Stimulated activated CD4-positive, alpha-beta T cell treated with anti-CD3 and anti-CD28 coated beads, TNF-alpha, amount 100 ng/mL, for 48 hours (primary cell): ENCODE measurements around the gene CD59.
"Not testable (repeated sequence)": the region's sequence is repeated elsewhere in the genome, so short reads cannot be mapped to it uniquely, and the experiment has no call there.

Source experiments
- DNase-seq, 3 donors: peaks; one replicate each; pipeline ENCODE4 v3.0.0-alpha.2; 2020; ENCODE audit warnings: low read depth in 3 of 3

The CD59 gene

DNA sequence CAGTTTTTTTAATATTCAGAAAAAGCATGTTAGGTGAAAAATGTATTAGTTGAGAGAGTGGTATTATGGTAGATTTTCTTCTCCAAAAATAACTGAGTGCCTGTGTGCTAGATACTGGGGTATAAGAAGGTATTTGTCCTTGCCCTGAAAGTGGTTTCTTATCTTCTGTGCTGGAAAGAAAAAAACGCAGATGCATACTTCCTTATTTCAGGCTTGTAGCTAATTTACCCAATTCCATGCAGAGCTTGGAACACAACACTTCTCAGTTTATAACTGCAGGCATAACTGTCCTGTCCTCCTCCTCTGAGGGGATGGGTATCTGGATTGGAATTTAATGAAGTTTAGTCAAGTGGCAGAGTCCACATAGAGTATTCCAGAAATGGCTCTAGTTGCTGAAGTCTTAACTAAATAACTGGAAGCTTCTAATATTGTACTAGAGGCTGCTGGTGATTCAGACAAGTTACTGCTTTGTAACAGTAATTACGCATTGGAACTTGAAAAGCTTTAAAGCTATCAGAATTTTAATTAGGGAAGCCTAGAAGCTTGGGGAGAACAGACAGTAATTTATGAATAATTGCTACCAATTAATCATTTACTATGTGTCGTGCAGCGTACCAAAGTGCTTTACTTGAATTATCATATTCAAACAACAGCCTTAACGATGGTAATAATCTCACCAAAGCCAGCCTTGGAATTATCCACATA lies 22.9 kb downstream of the CD59 start:
- DNase-seq = no peak

DNA sequence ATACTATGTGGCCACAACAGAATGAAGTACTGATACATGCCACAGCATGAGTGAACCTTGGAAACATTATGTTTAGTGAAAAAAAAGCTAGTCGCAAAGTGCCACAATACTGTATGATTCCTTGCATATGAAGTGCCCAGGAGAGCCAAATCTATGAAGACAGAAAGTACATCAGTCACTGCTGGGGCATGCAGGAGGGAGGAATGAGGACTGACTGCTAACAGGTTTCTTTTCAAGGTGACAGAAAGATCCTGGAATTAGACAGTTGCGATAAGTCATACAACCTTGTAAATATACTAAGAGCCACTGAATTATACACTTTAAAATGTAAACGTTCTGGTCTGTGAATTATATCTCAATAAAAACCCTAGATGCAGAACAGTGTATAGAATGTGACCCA lies 23.8 kb downstream of the CD59 start:
- no peak for DNase-seq

DNA sequence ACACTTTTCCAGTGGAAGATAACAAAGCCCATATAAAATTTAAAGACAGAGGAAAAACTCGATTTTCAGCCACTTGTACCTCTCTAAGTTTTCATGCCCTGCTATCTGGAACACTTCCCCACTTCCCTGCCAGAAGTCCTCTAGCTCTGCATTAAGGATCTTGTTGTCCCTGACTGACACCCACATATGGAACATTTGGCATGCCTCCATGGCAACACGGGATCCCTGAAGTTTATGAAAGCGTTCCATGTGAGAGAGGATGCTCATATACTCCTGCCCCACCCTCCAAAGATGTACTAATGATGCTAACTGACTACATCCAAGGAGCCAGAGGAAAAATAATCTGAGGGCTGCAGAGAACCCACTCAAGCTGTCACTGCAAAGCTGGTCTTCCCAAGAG lies 26.8 kb downstream of the CD59 start:
- no peak for DNase-seq

DNA sequence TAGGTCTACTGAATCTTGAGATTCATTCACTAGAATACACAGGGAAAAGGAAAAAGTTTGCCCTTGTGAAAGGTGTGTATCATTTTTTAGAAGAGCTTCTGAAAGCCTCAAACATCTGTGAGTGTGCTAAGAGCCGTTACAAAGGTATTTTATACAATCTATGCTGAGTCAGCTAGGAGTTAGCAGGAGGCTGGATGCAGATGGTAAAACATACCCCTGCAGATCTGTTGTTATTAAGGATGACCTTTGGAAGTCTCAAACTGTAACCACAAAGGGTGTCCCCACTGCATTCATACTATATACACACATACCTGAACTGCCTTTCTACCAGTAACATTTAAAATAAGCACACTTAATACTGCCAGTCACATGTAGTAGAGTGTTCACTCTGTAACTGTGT lies 27.2 kb downstream of the CD59 start:
- no peak for DNase-seq

DNA sequence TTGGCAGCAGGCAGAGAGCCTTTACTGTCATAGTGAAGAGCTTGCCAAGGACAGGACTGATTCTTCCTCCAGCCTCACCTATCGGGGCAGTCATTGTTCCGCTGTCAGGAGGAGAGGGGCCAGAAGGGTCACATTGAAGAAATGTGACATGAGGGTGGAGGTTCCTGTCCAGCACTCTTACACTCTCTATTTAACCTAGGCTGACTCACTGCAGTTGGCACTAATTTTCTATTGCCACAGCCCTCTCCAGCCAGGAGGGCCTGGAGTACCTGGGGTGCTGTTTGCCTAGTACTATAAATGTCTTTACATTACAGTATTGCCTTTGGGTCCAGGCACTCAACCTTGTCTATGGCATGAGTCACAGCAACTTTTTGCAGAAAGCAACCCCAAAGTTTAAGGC lies 28.4 kb downstream of the CD59 start:
- not testable (repeated sequence) for DNase-seq

DNA sequence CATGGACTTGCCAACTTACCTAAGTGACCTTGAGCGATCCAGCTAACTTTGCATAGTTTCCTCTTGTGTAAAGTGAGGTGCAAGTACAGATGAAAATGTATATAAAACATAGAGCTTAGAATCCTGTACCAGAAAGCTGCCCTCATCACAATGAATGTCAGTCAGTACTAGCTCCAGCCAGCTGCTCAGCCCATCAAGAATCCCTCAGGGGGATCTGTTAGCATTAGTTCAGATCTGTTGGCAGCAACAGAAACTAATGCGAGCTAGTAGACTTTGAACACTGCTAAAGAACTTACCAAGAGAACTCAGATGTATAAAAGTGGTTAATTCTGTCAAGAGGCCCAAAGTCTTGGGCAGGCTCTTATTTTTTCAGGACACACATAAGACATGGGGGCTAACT lies 29.3 kb downstream of the CD59 start:
- no peak for DNase-seq

- DNase-seq = no peak
These were observed 29.7 kb downstream of the CD59 start for GRCh38 chr11:33706546-33706945.

DNA sequence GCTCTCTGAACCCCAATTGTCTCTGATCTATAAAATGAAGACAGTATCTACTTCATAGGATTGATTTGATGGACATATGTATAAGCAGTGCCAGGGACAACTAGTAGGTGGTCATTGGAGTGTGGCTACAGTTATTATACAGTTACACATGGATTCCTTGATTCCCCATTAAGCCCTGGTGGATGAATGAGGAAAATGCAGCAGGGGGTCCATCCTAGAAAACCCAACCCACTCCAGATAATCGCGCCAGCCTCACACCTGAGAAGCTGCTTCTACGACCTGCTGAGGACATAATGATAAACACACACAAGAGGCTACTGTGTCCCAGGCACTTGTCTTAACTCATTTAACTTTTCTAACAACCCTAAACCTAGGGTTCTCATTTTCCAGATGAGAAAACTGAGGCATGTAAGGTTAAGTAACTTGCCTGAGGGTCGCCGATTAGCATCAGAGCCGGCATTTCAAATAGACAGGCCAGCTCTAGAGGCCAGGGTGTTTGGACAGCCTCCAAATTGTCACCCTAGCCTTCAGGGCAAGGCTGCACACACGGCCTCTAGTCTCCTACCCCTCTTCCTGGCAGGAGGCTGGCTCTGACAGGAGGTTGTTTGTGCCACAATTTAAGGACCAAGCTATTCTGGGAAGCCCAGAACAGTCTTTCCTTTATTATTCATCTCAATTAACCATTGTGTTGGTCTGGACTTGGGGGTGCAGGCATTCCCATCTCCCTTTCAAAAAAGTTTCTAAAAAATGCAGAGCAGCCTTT lies 31.8 kb downstream of the CD59 start:
- no peak for DNase-seq

GRCh38 chr11:33703788-33704187 lies 32.4 kb downstream of the CD59 start:
- no peak for DNase-seq

DNA sequence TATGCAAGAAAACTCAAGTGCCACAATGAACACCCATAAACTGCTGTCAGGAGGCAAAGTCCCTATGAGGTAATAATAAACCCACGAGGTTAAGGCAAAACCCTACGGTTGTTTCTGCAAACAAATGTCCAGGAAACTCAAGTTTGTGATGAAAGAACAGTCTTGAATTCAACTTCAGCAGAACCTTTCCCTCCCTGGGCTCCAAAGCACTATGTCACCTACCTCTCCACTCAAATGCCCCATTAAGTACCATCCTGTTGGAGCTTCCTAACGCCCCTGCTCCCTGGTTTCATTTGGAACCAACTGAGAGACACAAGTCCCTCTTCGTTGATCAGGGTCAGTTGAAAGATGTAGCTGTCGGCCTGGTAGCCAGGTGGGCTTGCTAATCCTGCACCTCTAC lies 33.0 kb downstream of the CD59 start:
- DNase-seq = no peak

GRCh38 chr11:33701302-33702230 lies 34.7 kb downstream of the CD59 start:
- no peak for DNase-seq

DNA sequence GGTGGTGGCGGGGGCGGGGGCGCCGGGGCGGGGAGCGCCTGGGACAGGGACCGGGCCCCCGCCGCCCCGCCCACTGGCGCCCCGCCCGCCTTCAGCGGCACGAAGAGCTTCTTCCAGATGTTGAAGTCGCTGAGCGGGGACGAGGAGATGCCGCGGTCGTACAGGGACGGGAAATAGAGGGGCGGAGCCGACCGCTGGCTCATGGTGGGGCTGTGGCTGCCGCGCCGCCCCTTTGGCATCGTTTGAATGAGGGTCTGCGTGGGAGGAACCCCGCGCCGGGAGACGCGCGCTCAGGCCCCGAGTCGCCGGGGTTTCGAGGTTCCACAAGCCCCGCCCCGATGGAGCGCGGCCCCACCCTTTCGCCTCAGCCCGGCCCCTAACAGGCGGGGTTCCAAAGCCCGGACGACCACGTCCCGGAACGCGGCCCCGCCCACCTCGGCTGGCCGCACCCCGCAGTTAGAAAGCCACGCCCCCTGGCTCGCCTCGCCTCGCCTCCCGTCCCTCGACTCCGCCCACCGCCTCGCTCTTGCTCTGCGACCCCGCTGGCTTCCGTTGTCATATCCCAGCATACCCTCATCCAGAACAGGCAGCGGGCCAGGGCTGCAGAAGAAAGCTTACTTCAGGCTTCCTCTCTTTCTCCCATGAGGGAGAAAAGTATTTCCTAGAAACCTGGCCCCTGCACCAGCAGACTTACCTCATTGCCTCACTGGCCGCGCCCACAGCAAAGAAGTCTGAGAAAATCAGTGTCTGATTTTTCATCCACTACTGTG lies 35.5 kb downstream of the CD59 start, which contains the start of gene C11orf91:
TSS of gene C11orf91 (minus strand) at position 325 of the 770 bp plus-strand sequence. CDS start at position 239, 86 bp downstream.
- DNase-seq = peak; percentile 83 to 93 (median 88)

- no peak for DNase-seq
These were observed 36.1 kb downstream of the CD59 start for GRCh38 chr11:33700063-33700501.

DNA sequence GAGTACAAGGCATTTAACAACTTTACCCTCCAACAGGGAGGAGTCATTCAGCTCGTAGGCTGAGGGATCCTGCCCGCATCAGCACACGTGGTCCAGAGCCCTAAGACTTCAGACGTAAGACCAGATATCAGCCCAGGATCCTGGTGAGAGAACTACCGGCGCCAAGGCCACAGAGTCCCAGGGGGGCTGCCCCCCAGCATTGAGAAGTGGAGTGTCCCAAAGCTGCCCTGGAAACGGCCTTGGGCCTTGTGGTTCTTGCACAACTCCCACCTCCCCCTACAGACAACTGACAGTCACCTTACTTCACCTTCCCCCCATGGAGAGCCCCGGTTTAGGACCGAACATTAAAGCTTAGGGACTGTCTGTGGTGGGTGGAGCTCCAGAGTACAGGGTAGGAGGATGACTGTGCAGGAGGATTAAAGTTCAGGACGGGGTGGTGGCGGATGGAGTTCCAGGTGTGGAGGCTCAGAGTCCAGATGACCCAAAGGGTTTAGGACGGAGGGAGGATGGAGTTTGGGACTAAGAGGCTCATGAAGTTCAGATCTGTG lies 36.6 kb downstream of the CD59 start:
- no peak for DNase-seq

GRCh38 chr11:33698921-33699320 lies 37.3 kb downstream of the CD59 start:
- no peak for DNase-seq

- no peak for DNase-seq
These were observed 38.2 kb downstream of the CD59 start for GRCh38 chr11:33697997-33698396.

DNA sequence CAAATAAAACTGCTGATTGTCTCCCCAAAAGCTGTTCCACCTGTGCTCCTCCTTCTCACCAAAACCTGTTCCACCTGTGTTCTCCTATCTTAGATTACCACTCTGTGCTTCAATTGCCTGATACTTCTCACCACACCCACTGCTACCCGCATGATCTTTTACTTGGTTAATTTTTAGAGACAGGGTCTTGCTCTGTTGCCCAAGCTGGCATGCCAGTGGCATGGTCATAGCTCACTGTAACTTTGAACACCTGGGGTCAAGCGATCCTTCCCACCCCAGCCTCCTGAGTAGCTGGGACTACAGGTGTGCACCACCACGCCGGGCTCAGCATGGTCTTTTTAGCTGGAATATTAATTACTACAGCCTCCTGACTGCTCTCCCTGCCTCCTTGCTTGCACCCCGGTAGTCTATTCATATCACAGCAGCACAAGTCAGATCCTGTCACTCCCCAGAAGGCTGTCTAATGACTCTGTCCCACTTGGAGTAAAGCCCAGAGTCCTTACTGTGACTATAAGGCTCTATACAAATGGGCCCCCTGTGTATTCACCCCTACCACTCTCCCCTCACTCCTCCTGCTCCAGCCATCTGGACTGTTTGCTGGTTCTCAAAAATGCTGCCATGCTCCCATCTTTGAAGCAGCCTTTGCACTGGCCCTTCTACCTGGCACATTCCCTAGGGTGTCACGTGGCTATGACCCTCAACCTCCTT lies 39.1 kb downstream of the CD59 start:
- DNase-seq = no peak

GRCh38 chr11:33696411-33696810 lies 39.8 kb downstream of the CD59 start:
- DNase-seq = no peak

DNA sequence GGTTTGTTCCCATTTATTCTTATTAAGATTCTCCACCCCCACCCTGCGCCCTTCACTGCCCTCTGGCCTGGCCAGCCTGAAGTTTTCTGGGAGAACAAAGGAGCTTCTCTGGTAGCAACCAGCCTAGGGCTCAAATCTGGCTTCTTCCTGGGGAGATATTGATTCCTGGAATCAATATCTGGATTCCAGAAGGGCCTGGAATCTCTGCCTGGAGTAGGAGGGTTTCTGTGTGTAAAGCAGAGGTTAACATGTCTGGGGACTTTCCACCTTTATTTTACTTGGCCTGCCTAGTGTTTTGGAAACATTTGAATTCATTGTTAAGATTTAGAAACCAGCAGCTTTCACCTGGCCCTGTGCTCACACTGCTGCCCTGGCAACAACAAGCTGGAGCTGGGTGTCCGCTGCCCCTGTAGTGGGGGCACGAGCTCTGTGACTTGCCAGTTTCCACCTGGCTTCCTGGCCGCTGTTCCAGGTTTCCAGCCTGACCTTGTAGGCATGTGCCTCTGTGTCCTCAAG lies 41.1 kb downstream of the CD59 start:
- no peak for DNase-seq
